ENCODE data around the gene GALR1.

DNA sequence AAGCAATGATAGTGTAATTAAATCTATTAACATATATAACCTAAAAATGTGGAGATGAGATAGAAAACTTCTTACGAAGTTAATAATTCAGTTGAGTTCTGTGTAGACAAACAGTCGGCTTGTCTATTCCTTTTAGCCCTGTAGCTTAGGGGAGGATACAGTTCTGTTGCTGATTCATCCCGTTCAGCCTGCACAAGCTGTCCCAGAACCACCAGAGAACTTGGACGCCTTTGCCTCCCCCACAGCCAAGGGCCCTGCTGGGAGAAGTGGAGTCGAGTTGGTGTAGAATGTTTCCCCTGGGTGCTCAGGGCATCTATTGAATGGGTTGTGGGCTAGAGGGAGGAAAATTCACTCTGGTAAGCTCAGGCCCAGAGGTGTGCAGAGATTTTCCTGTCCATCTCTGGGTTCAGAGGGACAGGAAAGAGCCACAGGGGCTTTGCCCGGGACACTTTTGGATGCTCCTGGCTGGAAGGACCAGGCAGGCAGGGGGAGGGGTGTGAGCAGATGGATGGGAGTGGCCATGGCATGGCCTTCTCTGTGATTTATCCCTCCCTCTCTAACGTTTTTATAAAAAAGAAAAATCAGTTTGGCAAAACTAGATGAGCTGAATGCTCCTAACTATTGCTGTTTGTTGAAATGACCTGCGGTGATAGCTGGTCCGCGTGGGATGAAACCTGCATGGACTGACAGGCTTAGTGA is 42.8 kb upstream of the GALR1 start:
- TF ChIP-seq, protein P1, sequence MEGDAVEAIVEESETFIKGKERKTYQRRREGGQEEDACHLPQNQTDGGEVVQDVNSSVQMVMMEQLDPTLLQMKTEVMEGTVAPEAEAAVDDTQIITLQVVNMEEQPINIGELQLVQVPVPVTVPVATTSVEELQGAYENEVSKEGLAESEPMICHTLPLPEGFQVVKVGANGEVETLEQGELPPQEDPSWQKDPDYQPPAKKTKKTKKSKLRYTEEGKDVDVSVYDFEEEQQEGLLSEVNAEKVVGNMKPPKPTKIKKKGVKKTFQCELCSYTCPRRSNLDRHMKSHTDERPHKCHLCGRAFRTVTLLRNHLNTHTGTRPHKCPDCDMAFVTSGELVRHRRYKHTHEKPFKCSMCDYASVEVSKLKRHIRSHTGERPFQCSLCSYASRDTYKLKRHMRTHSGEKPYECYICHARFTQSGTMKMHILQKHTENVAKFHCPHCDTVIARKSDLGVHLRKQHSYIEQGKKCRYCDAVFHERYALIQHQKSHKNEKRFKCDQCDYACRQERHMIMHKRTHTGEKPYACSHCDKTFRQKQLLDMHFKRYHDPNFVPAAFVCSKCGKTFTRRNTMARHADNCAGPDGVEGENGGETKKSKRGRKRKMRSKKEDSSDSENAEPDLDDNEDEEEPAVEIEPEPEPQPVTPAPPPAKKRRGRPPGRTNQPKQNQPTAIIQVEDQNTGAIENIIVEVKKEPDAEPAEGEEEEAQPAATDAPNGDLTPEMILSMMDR (IDR thresholded peaks at IDR 0.05), result no peak
- TF ChIP-seq POLR2AphosphoS5 (IDR thresholded peaks at IDR 0.05), result no peak
- TF ChIP-seq EP300 (IDR thresholded peaks at IDR 0.05), result no peak
- TF ChIP-seq POLR2A (IDR thresholded peaks at IDR 0.05), result no peak

Data from stomach (tissue), 4 donors.